Parathyroid adenoma (tissue), 2 donors: ENCODE data around the gene PPP1R9B.

Experiments used
- H2AFZ ChIP-seq: fragments of 300-600 bp; sonication (generic); one replicate; pipeline ENCODE4 v1.7.0; 2017; ENCODE audit warnings: antibody characterized with exemption, mild to moderate bottlenecking
- H3K27ac ChIP-seq: fragments of 300-600 bp; sonication (generic); one replicate; pipeline ENCODE4 v1.7.0; 2017
- H3K27me3 ChIP-seq: fragments of 300-600 bp; sonication (generic); one replicate; pipeline ENCODE4 v1.7.0; 2017; ENCODE audit warnings: low read length; ENCODE audit not compliant: control insufficient read depth, insufficient read depth
- H3K36me3 ChIP-seq: fragments of 300-600 bp; sonication (generic); one replicate; pipeline ENCODE4 v1.7.0; 2017; ENCODE audit warnings: low read length; ENCODE audit not compliant: control insufficient read depth, insufficient read depth
- H3K4me1 ChIP-seq: fragments of 300-600 bp; sonication (generic); one replicate; pipeline ENCODE4 v1.7.0; 2017; ENCODE audit warnings: control low read depth
- H3K4me2 ChIP-seq: fragments of 300-600 bp; sonication (generic); one replicate; pipeline ENCODE4 v1.7.0; 2017; ENCODE audit warnings: low read length
- H3K4me3 ChIP-seq: fragments of 300-600 bp; sonication (generic); one replicate; pipeline ENCODE4 v1.7.0; 2017; ENCODE audit warnings: low read depth, low read length
- H3K79me2 ChIP-seq: fragments of 300-600 bp; sonication (generic); one replicate; pipeline ENCODE4 v1.7.0; 2017; ENCODE audit warnings: control low read depth
- H3K9ac ChIP-seq: fragments of 300-600 bp; sonication (generic); one replicate; pipeline ENCODE4 v1.7.0; 2017; ENCODE audit warnings: mild to moderate bottlenecking
- H3K9me3 ChIP-seq: fragments of 300-600 bp; sonication (generic); one replicate; pipeline ENCODE4 v1.7.0; 2017; ENCODE audit warnings: low read length; ENCODE audit not compliant: control insufficient read depth
- TF ChIP-seq, protein P1 (sequence below): fragments of 300-600 bp; sonication (generic); IDR thresholded peaks from one replicate; pipeline ENCODE4 v1.7.0; 2017; ENCODE audit warnings: antibody characterized with exemption, mild to moderate bottlenecking
- donor health status: primary hyperparathyroidism.

The PPP1R9B gene

DNA sequence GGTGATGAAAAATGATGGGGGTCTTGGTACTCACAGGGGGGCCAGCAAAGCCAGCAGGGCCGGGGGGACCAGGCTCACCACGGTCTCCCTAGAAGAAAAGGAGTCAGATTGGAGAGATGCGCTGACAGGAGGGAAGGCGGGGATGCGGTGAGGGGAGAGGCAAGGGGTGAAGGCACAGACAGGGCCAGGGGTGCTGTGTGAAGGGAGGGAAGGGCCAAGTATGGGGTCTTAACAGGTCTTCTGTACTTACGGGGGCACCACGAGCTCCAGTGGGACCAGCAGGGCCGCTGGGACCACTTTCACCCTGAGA is 39.8 kb upstream of the PPP1R9B start:
- no peak overlapping the region for H3K4me3 ChIP-seq
- H3K9ac ChIP-seq: no peak overlapping the region
- TF ChIP-seq, protein P1, sequence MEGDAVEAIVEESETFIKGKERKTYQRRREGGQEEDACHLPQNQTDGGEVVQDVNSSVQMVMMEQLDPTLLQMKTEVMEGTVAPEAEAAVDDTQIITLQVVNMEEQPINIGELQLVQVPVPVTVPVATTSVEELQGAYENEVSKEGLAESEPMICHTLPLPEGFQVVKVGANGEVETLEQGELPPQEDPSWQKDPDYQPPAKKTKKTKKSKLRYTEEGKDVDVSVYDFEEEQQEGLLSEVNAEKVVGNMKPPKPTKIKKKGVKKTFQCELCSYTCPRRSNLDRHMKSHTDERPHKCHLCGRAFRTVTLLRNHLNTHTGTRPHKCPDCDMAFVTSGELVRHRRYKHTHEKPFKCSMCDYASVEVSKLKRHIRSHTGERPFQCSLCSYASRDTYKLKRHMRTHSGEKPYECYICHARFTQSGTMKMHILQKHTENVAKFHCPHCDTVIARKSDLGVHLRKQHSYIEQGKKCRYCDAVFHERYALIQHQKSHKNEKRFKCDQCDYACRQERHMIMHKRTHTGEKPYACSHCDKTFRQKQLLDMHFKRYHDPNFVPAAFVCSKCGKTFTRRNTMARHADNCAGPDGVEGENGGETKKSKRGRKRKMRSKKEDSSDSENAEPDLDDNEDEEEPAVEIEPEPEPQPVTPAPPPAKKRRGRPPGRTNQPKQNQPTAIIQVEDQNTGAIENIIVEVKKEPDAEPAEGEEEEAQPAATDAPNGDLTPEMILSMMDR: no peak
- H2AFZ ChIP-seq: no peak overlapping the region
- no peaks in the 10 kb centered on the region for H3K9me3 ChIP-seq
- no peaks in the 10 kb centered on the region for H3K79me2 ChIP-seq
- H3K27ac ChIP-seq: no peak overlapping the region
- H3K4me1 ChIP-seq: no peaks in the 10 kb centered on the region
- H3K4me2 ChIP-seq: no peak overlapping the region
- H3K27me3 ChIP-seq: no peaks in the 10 kb centered on the region
- H3K36me3 ChIP-seq: no peaks in the 10 kb centered on the region

DNA sequence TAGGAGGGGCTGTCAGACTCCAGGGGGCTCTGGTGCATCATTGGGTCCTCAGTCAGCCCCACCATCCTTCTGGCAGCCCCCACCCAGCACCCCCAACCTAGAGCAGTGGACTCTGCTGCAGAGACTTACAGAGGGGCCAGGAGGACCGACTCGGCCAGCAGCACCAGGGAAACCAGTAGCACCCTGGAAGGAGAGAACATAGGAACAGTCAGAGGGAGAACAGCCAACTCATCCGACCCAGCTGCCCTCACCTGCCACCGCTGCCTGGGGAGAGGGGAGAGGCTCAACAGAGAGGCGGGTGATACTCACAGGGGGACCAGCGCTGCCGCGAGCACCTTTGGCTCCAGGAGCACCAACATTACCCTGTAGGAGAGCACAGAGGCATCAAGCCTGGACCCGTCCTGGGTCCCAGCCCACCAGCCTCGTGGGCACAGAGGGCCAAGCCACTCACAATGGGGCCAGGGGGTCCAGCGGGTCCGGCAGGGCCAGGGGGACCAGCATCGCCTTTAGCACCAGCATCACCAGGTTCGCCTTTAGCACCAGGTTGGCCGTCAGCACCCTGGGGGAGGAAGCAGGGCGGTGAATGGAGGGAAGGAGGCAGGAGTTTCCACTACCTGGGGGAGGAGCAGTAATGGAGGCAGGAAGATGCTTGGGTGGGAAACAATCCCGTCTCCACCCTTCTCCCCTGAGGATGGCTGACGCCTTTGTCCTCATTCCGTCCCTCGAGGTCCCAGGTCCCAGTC is 39.2 kb upstream of the PPP1R9B start:
- Histone ChIP-seq H3K9me3 (no peaks in the 10 kb centered on the region), H3K4me2 (no peak overlapping the region), H3K4me1 (no peaks in the 10 kb centered on the region), H3K4me3 (no peak overlapping the region), H2AFZ (no peak overlapping the region), H3K27me3 (no peaks in the 10 kb centered on the region), H3K79me2 (no peaks in the 10 kb centered on the region), H3K9ac (no peak overlapping the region), H3K27ac (no peak overlapping the region), H3K36me3 (no peaks in the 10 kb centered on the region)
- TF ChIP-seq, protein P1: no peak

DNA sequence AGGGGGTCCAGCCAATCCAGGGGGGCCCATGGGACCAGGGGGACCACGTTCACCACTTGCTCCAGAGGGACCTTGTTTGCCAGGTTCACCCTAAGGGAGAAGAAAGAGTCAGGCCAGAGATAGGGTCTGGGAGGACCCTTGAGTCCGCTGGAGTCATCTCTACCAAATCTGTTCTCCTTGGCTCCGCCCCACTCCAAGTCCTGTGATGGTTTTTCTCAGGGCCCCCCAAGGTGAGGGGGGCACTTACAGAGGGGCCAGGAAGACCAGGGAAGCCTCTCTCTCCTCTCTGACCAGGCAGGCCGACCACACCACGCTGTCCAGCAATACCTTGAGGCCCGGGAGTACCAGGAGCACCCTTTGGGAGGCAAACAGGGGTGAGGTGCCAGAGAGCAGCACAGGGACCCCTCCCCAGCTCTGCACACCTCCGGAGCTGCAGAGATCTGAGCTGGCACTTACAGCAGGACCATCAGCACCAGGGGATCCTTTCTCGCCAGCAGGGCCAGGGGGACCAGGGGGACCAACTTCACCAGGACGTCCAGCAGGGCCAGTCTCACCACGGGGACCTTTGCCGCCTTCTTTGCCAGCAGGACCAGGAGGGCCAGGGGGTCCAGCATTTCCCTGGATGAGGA is 38.6 kb upstream of the PPP1R9B start:
- Histone ChIP-seq H3K4me3 (no peak overlapping the region), H3K79me2 (no peaks in the 10 kb centered on the region), H2AFZ (no peak overlapping the region), H3K4me1 (no peaks in the 10 kb centered on the region), H3K9ac (no peak overlapping the region), H3K4me2 (no peak overlapping the region), H3K27me3 (no peaks in the 10 kb centered on the region), H3K9me3 (no peaks in the 10 kb centered on the region), H3K27ac (no peak overlapping the region), H3K36me3 (no peaks in the 10 kb centered on the region)
- TF ChIP-seq, protein P1: no peak

DNA sequence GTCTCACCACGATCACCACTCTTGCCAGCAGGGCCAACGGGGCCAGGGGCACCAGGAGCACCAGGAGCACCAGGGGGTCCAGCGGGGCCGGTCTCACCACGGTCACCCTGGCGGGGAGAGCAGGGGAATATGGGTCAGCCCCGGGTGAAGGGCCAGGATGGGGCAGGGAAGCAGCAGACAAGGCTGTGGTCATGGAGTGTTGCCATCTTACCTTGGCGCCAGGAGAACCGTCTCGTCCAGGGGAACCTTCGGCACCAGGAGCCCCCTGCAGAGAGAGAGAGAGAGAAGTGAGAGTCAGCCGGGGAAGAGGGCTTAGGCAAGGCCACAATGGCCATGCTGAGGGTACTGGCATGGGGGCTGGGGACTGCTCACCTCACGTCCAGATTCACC is 38.0 kb upstream of the PPP1R9B start:
- Histone ChIP-seq H3K4me1 (no peaks in the 10 kb centered on the region), H3K4me3 (no peak overlapping the region), H3K4me2 (no peak overlapping the region), H3K27ac (no peak overlapping the region), H3K9me3 (no peaks in the 10 kb centered on the region), H2AFZ (no peak overlapping the region), H3K79me2 (no peaks in the 10 kb centered on the region), H3K36me3 (no peaks in the 10 kb centered on the region), H3K27me3 (no peaks in the 10 kb centered on the region), H3K9ac (no peak overlapping the region)
- TF ChIP-seq, protein P1: no peak
